ENCODE measurements around the gene MS4A4E.
"Not testable (repeated sequence)": the region's sequence is repeated elsewhere in the genome, so short reads cannot be mapped to it uniquely, and the experiment has no call there.

Gene MS4A4E

GRCh38 chr11:60170566-60170965 is 72.4 kb downstream of the MS4A4E start:
- DNase-seq = no peak

GRCh38 chr11:60169264-60169915 is 73.5 kb downstream of the MS4A4E start:
- no peak for DNase-seq

DNA sequence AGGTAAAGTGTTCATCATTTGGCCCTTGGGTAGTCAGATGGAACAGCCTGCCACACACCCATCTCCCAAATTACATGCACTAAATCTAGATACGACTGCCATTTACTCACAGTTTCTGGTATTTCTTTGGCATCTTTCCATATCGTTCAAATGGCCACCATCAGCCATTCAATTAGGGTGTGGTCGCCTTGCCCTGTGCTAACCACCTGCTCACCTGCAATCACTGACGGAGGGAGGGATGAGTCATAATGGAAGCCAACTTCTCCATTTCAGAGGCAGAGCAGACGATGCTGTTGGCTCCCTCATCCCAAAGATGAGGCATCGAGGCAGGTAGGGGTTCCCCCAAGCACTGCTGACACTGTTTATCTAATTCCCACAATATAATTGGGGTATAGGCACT is 74.6 kb downstream of the MS4A4E start:
- no peak for DNase-seq

- no peak for DNase-seq
Observed at GRCh38 chr11:60165951-60166350, 77.0 kb downstream of the MS4A4E start.

- no peak for DNase-seq
Observed at GRCh38 chr11:60165538-60165937, 77.4 kb downstream of the MS4A4E start.

GRCh38 chr11:60164550-60165075 is 78.3 kb downstream of the MS4A4E start:
- DNase-seq = no peak

- no peak for DNase-seq
Observed at GRCh38 chr11:60161766-60162165, 81.2 kb downstream of the MS4A4E start.

DNA sequence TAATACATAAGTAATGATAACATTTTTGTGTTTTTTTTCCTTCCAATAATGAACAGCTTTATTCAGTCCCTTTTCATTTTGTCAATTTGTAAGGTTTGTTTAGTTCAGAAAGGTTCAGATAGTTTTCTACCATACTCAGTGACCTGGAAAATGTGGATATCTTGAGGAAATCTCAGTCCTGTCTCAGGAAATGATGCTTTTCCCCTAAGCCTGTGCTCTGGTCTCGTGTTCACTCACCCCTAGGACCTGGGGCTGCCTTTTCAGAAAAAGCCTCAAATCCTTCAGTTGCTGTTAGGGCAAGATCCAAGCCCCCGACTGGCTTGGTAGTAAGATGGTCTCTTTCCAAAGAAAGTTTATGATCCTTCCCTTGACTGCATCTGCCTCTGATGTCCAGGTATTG is 81.8 kb downstream of the MS4A4E start:
- no peak for DNase-seq

DNA sequence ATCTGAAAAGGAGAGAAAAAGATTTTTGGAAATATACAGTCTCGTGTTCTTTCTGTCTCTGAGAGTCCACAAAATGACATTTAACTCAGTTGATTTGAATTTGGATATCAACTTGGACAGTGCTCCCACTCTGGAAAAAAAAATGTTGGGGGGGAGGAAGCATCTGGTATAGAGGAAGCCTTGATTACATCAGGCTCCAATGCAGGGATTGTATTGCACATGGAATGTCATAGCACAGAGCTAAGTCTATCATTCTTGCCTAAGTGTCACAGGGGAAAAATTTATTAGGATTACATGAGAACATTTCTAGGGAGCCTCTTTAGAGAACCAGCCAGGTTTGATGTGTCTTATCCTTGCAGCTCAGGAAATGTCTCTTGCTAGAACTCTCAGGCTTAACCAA is 83.1 kb downstream of the MS4A4E start:
- no peak for DNase-seq

GRCh38 chr11:60159284-60159683 is 83.7 kb downstream of the MS4A4E start:
- no peak for DNase-seq

- no peak for DNase-seq
Observed at GRCh38 chr11:60158636-60159035, 84.3 kb downstream of the MS4A4E start.

DNA sequence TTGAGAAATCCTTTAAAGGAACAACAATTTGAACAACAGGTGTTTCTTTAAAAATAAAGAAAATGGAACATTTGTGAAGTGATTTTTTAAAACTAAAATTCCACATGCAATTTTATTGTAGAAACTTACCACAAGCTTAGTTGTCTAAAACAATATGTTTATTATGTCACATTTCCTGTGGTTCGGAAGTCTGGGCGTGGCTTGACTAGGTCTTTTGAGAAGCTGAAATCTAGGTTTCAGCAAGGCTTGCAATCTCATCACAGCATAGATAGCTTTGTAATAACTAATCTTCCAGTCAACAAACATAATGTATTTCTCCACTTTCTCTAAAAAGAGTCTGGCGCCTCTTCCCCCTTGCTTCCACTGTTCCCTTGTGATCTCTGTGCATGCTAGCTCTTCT is 87.0 kb downstream of the MS4A4E start:
- DNase-seq = no peak

DNA sequence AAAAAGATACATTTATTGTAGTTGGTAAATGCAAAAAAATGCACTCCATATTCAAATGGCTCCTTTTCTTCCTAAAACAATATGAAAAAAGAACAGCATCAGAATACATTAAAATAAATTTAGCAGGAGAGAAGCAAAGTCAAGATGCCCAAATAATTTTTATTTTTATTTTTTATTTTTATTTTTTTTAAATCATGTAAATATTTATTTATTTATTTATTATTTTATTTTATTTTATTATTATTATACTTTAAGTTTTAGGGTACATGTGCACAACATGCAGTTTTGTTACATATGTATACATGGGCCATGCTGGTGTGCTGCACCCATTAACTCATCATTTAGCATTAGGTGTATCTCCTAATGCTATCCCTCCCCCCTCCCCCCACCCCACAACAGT is 90.2 kb downstream of the MS4A4E start:
- DNase-seq = not testable (repeated sequence)

GRCh38 chr11:60150279-60150678 is 92.7 kb downstream of the MS4A4E start:
- DNase-seq = no peak

Measured in activated naive CD4-positive, alpha-beta T cell treated with anti-CD3 and anti-CD28 coated beads, Interleukin-2, amount 50 U/mL, for 16 hours (primary cell).